Astrocyte of the spinal cord (primary cell): ENCODE results near the gene SSBP3.

Experiments
- DNase-seq: peaks from one replicate; pipeline ENCODE4 v3.0.0; 2011; ENCODE audit warnings: low read depth, low spot score
- H3K4me3 ChIP-seq: 2 replicates; pipeline ENCODE4 v1.5.1; 2011; ENCODE audit warnings: low read depth, mild to moderate bottlenecking, low read length, moderate library complexity
- CTCF ChIP-seq: IDR thresholded peaks from 2 replicates; pipeline ENCODE4 v1.5.1; 2012; ENCODE audit warnings: low read depth, mild to moderate bottlenecking, low read length, inconsistent platforms
- in situ Hi-C: cut with HindIII; loops from 2 replicates; pipeline ENCODE4 v1.10.0; 2017; ENCODE audit warnings: low sequenced_read_pairs

SSBP3 gene

GRCh38 chr1:54387419-54387818 lies 18.8 kb downstream of the SSBP3 start:
- DNase-seq = no peak
- in situ Hi-C loops = no loop called here
- no peak for TF ChIP-seq CTCF
- H3K4me3 ChIP-seq = no peak overlapping the region

GRCh38 chr1:54385727-54386022 lies 20.5 kb downstream of the SSBP3 start:
- in situ Hi-C loops = no loop called here
- no peak for DNase-seq
- TF ChIP-seq CTCF = no peak
- H3K4me3 ChIP-seq = no peak overlapping the region

- no peak for DNase-seq
- no peak overlapping the region for H3K4me3 ChIP-seq
- in situ Hi-C loops = no loop called here
- no peak for TF ChIP-seq CTCF
These were observed 21.1 kb downstream of the SSBP3 start for GRCh38 chr1:54384918-54385726.

- no peak for TF ChIP-seq CTCF
- DNase-seq = no peak
- H3K4me3 ChIP-seq = no peak overlapping the region
- in situ Hi-C loops = no loop called here
These were observed 21.7 kb downstream of the SSBP3 start for GRCh38 chr1:54384471-54384870.

- no peak for TF ChIP-seq CTCF
- in situ Hi-C loops = no loop called here
- DNase-seq = no peak
- no peak overlapping the region for H3K4me3 ChIP-seq
These were observed 24.7 kb downstream of the SSBP3 start for GRCh38 chr1:54381524-54381923.

- TF ChIP-seq CTCF = no peak
- no peak for DNase-seq
- in situ Hi-C loops = no loop called here
- no peak overlapping the region for H3K4me3 ChIP-seq
These were observed 25.8 kb downstream of the SSBP3 start for GRCh38 chr1:54380290-54380882.
